Prostate gland (tissue), 2 donors: ENCODE data around the gene HAPLN3. TPM values are rescaled to one million over a fixed set of nuclear protein-coding genes. Genes with fewer than 3 reads are reported as not detected.

Experiments
- DNase-seq: peaks from one replicate; pipeline ENCODE4 v3.0.0-alpha.2; 2019; ENCODE audit warnings: low spot score
- H3K27ac ChIP-seq, 2 donors: fragments of 200-600 bp; sonication (generic); 2 replicates each; pipeline ENCODE4 v1.5.1; 2017 to 2019
- H3K27me3 ChIP-seq: fragments of 200-600 bp; sonication (generic); replicated peaks from 2 replicates; pipeline ENCODE4 v1.5.1; 2019; ENCODE audit not compliant: insufficient read depth
- H3K36me3 ChIP-seq, 2 donors: fragments of 200-600 bp; sonication (generic); 1 replicate in 1 of 2; 2 replicates in 1 of 2; pipeline versions ENCODE4 v1.5.1 to v1.8.1; 2017 to 2019
- H3K4me1 ChIP-seq: fragments of 200-600 bp; sonication (generic); replicated peaks from 2 replicates; pipeline ENCODE4 v1.5.1; 2019
- H3K4me3 ChIP-seq, 2 donors: fragments of 200-600 bp; sonication (generic); 2 replicates each; pipeline ENCODE4 v1.5.1; 2017 to 2019
- H3K9me3 ChIP-seq: fragments of 200-600 bp; sonication (generic); 2 replicates; pipeline ENCODE4 v1.5.1; 2017
- CTCF ChIP-seq, 4 experiments: fragments of 200-600 bp in 2 of 4; fragments of 450-650 bp in 2 of 4; sonication (generic) in 2 of 4; IDR thresholded peaks; 1 replicate in 3 of 4; 2 replicates in 1 of 4; pipeline ENCODE4 v1.5.1; 2016 to 2019; ENCODE audit warnings: antibody characterized with exemption in 4 of 4, mild to moderate bottlenecking in 2 of 4, moderate library complexity in 2 of 4
- POLR2A ChIP-seq: fragments of 450-650 bp; IDR thresholded peaks from one replicate; pipeline ENCODE4 v1.6.1; 2016; ENCODE audit warnings: antibody characterized with exemption, mild to moderate bottlenecking
- POLR2AphosphoS5 ChIP-seq: sonication (generic); formaldehyde crosslinking; IDR thresholded peaks from one replicate; pipeline ENCODE4 v1.6.1; 2017; ENCODE audit warnings: antibody characterized with exemption
- WGBS: methylation state at CpG from one replicate; pipeline ENCODE4 v1.1.5; 2018; 5-methylcytosine and 5-hydroxymethylcytosine counted together
- intact Hi-C: fragments of 100-400 bp; cut with DNase I; formaldehyde crosslinking; loops from one replicate; pipeline ENCODE4 v1.14.2; 2022
- total RNA-seq, 2 donors: library from RNA; depleted of rRNA; stranded (reverse); fragments of >200 nt; gene quantifications; one replicate each; pipeline ENCODE4 v1.1.0, GENCODE V29; 2016

The HAPLN3 gene
- total RNA-seq, 2 donors from 2014 or later, result 2.7 to 5.6 TPM

DNA sequence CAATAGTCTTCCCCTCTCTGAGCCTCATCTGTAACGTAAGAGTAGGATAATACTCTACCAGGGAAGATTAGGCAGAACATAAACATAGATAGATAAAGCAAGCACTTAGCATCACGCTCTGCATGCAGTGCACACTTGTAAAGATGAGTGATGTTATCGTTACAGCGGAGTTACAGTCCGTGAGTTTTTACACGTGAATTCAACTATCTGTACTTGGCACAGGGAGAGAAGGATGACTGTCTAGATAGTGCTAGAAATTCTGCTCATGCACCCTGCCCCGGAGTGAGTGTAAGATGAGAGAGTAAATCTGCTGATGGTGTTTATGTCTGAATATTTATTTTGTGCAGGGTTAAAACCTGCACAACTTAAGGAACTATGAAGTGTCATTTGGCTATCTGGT lies 35.8 kb downstream of the HAPLN3 start:
- H3K4me1 ChIP-seq, result no peaks in the 10 kb centered on the region
- H3K27me3 ChIP-seq, result no peaks in the 10 kb centered on the region
- DNase-seq, result no peak
- H3K27ac ChIP-seq, result no peak overlapping the region
- TF ChIP-seq POLR2AphosphoS5, result no peak
- TF ChIP-seq CTCF (IDR thresholded peaks at IDR 0.05), result no peak
- no peak for TF ChIP-seq POLR2A
- H3K4me3 ChIP-seq, result no peak overlapping the region
- WGBS, result 26% methylated on average over 7 of the region's 7 CpGs
- intact Hi-C loops, result no loop called here
- H3K36me3 ChIP-seq, result no peaks in the 10 kb centered on the region
- no peaks in the 10 kb centered on the region for H3K9me3 ChIP-seq

- no peak overlapping the region for H3K27ac ChIP-seq
- no peak overlapping the region for H3K4me3 ChIP-seq
- H3K36me3 ChIP-seq, result no peaks in the 10 kb centered on the region
- H3K9me3 ChIP-seq, result no peaks in the 10 kb centered on the region
- intact Hi-C loops, result no loop called here
- 87% methylated on average over 9 of the region's 11 CpGs for WGBS
- no peak for TF ChIP-seq CTCF (IDR thresholded peaks at IDR 0.05)
- TF ChIP-seq POLR2AphosphoS5, result no peak
- no peak for TF ChIP-seq POLR2A
- H3K27me3 ChIP-seq, result no peaks in the 10 kb centered on the region
- no peaks in the 10 kb centered on the region for H3K4me1 ChIP-seq
- DNase-seq, result no peak
These were observed 36.4 kb downstream of the HAPLN3 start for GRCh38 chr15:88858934-88859333.

DNA sequence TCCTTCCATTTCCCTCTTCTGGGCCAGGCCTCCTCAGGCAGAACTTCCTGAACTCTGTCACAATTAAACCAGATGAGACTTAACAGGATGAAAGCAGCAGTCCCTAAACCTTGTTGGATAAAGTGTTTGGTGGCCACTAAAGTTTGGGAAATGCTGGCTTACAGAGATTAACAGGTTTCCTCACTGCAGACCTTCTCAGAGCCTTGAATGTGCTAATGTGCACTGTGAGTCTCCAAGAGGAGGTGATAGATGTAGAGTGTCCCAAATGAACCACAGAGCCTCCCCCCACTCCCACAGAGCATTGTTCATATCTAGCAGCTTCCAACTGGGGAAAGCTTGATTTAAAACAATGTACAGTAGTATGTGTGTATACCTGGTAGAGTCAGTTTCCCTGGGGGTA lies 42.9 kb downstream of the HAPLN3 start:
- Histone ChIP-seq H3K27me3 (no peaks in the 10 kb centered on the region), H3K27ac (no peak overlapping the region), H3K9me3 (no peaks in the 10 kb centered on the region), H3K36me3 (no peaks in the 10 kb centered on the region), H3K4me1 (no peaks in the 10 kb centered on the region), H3K4me3 (no peak overlapping the region)
- DNase-seq, result no peak
- TF ChIP-seq POLR2A (no peak), CTCF (IDR thresholded peaks at IDR 0.05) (no peak), POLR2AphosphoS5 (no peak)
- intact Hi-C loops, result no loop called here

- Histone ChIP-seq H3K27me3 (no peaks in the 10 kb centered on the region), H3K4me3 (no peak overlapping the region), H3K4me1 (no peaks in the 10 kb centered on the region), H3K9me3 (no peaks in the 10 kb centered on the region), H3K36me3 (no peaks in the 10 kb centered on the region), H3K27ac (no peak overlapping the region)
- TF ChIP-seq POLR2AphosphoS5 (no peak), CTCF (IDR thresholded peaks at IDR 0.05) (no peak), POLR2A (no peak)
- WGBS, result 77% methylated on average over 22 of the region's 22 CpGs
- intact Hi-C loops, result no loop called here
- DNase-seq, result no peak
These were observed 45.8 kb downstream of the HAPLN3 start for GRCh38 chr15:88849376-88850072.

GRCh38 chr15:88848203-88848602 lies 47.1 kb downstream of the HAPLN3 start:
- no peak for DNase-seq
- Histone ChIP-seq H3K27ac (no peak overlapping the region), H3K4me3 (no peak overlapping the region), H3K36me3 (no peaks in the 10 kb centered on the region), H3K9me3 (no peaks in the 10 kb centered on the region), H3K27me3 (no peaks in the 10 kb centered on the region), H3K4me1 (no peaks in the 10 kb centered on the region)
- intact Hi-C loops, result no loop called here
- TF ChIP-seq POLR2AphosphoS5, result no peak
- TF ChIP-seq CTCF (IDR thresholded peaks at IDR 0.05), result no peak
- no peak for TF ChIP-seq POLR2A
- WGBS, result 87% methylated on average over 3 of the region's 3 CpGs
